ENCODE data around the gene NEMP1. TPM values are rescaled to one million over a fixed set of nuclear protein-coding genes. Genes with fewer than 3 reads are reported as not detected.

NEMP1 gene
- total RNA-seq, 4 donors from 2014 or later = 7.0 to 9.2 (median 7.9) TPM

- 71 to 90% methylated on average over 1 of the region's 1 CpG for WGBS, 2 donors
- intact Hi-C loops (cut with DNase I; ENCODE audit: low total_unique reads) = no loop called here
- H3K4me3 ChIP-seq (ENCODE audit: low read depth, poor library complexity, severe bottlenecking) = no peak overlapping the region
- TF ChIP-seq CTCF (IDR thresholded peaks at IDR 0.05) = no peak
- TF ChIP-seq POLR2A (IDR thresholded peaks at IDR 0.05) = no peak
- DNase-seq (ENCODE audit: low spot score in 2 of 2) = no peak
Observed at GRCh38 chr12:57047981-57048380, 30.6 kb downstream of the NEMP1 start.

GRCh38 chr12:57046947-57047890 is 31.4 kb downstream of the NEMP1 start:
- no peak overlapping the region for H3K4me3 ChIP-seq (ENCODE audit: low read depth, poor library complexity, severe bottlenecking)
- intact Hi-C loops (cut with DNase I; ENCODE audit: low total_unique reads) = no loop called here
- 76 to 78% methylated on average over 10 of the region's 10 CpGs for WGBS, 2 donors
- TF ChIP-seq CTCF (IDR thresholded peaks at IDR 0.05) (no peak), POLR2A (IDR thresholded peaks at IDR 0.05) (no peak)
- DNase-seq (ENCODE audit: low spot score in 2 of 2) = no peak

DNA sequence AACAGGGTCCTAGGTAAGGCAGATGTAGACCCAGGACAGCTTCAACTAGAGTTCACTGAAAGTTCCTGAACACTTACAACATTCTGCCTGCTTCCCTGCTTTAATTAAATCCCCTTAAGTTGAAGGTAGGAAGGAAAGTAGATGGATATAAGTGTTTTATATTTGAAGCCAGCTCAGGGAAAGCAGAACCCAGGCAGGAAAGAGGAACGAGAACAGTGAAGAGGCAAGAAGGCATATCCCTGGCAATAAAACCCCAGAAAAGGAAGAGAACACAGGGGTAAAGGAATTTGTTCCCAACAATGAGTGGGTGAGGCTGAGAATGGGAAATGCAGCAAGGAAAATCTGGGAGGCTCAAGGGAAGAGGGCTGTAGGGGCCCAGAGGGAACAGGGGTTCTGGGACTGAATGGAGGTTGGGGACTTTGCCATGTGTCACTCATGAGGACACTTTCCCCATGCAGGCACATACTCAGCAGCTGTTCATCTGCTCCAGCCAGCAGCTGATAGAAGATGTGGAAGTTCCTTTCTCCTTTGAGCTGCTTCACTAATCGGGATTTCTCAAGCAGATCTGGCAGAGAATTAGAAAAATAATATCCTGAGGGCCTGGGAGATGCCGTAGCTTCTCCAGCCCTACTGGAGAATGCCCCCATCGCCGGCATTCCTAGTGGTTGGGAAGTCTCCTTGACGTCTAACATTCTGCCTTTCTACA is 32.4 kb downstream of the NEMP1 start:
- no peak for TF ChIP-seq CTCF (IDR thresholded peaks at IDR 0.05)
- TF ChIP-seq POLR2A (IDR thresholded peaks at IDR 0.05) = no peak
- no peak overlapping the region for H3K4me3 ChIP-seq (ENCODE audit: low read depth, poor library complexity, severe bottlenecking)
- no peak for DNase-seq (ENCODE audit: low spot score in 2 of 2)
- WGBS, 2 donors = 53 to 60% methylated on average over 6 of the region's 6 CpGs
- intact Hi-C loops (cut with DNase I; ENCODE audit: low total_unique reads) = no loop called here

DNA sequence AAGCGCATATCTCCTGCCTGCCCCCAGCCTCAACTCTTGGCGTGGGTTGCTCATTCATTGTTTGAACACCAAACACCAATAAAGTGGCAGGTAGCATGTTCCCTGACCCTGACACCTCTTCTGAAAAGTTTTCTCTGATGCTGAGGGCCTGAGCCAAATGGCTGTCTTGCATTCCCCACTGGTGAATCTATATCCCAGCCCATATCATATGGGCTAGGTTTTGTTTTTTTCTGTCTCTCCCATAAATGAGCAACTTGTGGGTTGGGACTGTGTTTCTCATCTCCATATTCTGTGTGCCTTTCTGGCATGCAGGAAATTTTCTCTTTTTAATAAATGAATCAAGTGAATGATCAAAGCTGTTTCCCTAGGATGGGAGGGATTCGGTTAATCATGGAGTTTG is 33.7 kb downstream of the NEMP1 start:
- intact Hi-C loops (cut with DNase I; ENCODE audit: low total_unique reads) = no loop called here
- DNase-seq (ENCODE audit: low spot score in 2 of 2) = no peak
- H3K4me3 ChIP-seq (ENCODE audit: low read depth, poor library complexity, severe bottlenecking) = no peak overlapping the region
- TF ChIP-seq CTCF (IDR thresholded peaks at IDR 0.05) = no peak
- WGBS, 2 donors = 91 to 93% methylated on average over 3 of the region's 3 CpGs

- intact Hi-C loops (cut with DNase I; ENCODE audit: low total_unique reads) = no loop called here
- no peak overlapping the region for H3K4me3 ChIP-seq (ENCODE audit: low read depth, poor library complexity, severe bottlenecking)
- no peak for TF ChIP-seq CTCF (IDR thresholded peaks at IDR 0.05)
- no peak for TF ChIP-seq POLR2A (IDR thresholded peaks at IDR 0.05)
- no peak for DNase-seq (ENCODE audit: low spot score in 2 of 2)
- WGBS, 2 donors = 85 to 88% methylated on average over 6 of the region's 6 CpGs
Observed at GRCh38 chr12:57044468-57044867, 34.1 kb downstream of the NEMP1 start.
